SW 1271 (cell line): ENCODE results near the gene CHP1.
"Not testable (repeated sequence)": the region's sequence is repeated elsewhere in the genome, so short reads cannot be mapped to it uniquely, and the experiment has no call there.

Source experiments
- DNase-seq, 2 experiments: peaks; one replicate each; lab custom pipeline; 2025; lab: John Stamatoyannopoulos, UW

CHP1 gene

DNA sequence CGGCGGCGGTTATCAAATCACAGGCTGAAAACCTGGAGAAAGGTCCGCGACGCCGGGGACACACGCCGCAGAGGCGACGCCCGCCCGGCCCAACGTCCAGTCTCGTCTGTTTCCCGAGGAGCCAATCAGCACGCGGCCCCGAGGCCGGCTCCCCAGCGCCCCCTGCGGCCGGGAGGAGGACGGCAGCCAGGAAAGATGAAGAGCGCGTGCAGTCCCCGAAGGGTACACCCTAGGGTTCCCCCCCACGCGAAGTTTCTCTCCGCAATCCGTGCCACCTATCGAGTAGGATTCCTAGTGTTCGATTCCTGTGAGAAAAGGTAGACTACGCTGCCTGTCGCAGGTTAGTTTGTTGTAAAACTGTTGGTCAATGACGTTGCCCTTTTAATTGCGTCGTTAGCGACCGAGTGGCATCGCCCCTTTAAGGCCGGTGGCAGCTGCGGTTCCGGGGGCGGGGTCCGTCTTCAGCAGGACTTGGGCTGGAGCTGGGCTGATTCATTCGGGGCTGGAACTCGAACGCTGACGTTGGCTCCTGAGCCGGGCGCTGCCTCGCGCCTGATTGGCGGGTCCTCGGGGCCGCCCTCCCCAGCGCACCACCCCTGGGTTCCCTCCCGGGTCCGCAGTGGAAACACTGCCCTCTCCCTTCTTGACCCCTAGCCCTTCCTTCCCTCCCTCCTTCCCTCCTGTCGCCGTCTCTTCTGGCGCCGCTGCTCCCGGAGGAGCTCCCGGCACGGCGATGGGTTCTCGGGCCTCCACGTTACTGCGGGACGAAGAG, at the start of gene CHP1, which contains the start of gene EXD1:
CHP1 (plus strand) TSS at position 619 of the 772 bp plus-strand sequence; CDS start at position 734, 115 bp downstream.
EXD1 (minus strand) TSS at position 108 of the 772 bp plus-strand sequence. CDS start 4,182 bp downstream, outside the sequence.
- DNase-seq = peak; percentile 67 to 94

DNA sequence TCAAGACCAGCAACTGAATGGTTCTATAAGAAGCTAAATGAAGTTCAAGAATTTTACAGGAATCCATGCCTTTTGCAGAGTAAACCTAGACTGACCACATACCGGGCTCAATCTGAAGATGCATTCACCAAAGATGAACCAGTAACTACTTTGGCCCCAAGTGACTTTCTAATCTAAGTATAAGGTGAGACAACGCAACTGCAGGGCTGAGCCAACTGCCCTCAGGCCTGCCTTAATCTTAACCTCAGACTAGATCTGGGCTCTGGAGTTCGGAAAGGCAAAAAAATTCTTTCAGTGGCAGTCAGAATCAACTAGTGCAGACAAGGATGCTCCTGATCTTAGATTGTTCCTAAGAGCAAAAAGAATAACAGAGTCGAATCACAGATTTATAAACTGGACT, 48.8 kb upstream of the CHP1 start:
- no peak for DNase-seq

GRCh38 chr15:41183581-41183980, 47.5 kb upstream of the CHP1 start:
- no peak for DNase-seq

DNA sequence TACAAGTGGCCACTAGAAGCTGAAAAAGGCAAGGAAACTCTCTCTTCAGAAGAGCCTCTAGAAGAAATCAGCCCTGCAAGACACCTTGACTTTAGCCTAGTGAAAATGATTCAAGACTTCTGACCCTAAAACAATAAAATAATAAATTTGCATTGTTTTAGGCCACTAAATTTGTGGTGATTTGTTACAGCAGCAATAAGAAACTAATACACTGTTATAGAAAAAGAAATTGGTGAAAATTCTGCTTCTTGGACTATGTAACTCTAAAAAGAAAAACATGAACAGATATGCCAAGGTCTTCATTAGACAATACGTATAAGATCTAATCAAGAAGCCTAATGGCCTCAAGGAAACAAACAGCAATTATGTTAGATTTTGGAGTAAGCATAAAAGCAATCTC, 36.6 kb upstream of the CHP1 start:
- no peak for DNase-seq

GRCh38 chr15:41199470-41199869, 31.6 kb upstream of the CHP1 start:
- DNase-seq = no peak

- DNase-seq = no peak
Measured at GRCh38 chr15:41203395-41203794, 27.7 kb upstream of the CHP1 start.

- no peak for DNase-seq
Measured at GRCh38 chr15:41205315-41205714, 25.8 kb upstream of the CHP1 start.

- no peak for DNase-seq
Measured at GRCh38 chr15:41207687-41208448, 23.2 kb upstream of the CHP1 start.

- no peak for DNase-seq
Measured at GRCh38 chr15:41215708-41216107, 15.4 kb upstream of the CHP1 start.

DNA sequence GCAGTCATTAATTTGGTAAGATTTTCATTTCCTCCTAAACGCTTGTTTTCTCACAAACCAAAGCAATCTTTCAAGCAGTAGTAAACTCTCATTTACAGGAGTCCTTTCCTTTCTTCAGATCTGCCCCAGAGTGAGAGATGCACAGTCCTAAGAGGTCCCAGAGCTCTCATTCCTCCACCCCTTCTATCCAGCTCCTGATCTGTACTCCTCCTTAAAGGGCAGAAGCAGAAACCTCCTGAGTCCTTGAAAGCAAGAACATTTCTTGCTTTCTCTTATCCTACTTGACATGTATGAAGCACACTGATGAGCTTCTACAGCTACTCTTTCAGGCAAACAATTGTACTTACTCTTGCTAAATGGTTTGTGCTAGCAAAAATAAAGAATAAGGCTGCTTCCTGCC, 12.2 kb upstream of the CHP1 start:
- DNase-seq = no peak

GRCh38 chr15:41219381-41219780, 11.7 kb upstream of the CHP1 start:
- DNase-seq = no peak

GRCh38 chr15:41230345-41230649, 771 bp upstream of the CHP1 start:
- DNase-seq = no peak

DNA sequence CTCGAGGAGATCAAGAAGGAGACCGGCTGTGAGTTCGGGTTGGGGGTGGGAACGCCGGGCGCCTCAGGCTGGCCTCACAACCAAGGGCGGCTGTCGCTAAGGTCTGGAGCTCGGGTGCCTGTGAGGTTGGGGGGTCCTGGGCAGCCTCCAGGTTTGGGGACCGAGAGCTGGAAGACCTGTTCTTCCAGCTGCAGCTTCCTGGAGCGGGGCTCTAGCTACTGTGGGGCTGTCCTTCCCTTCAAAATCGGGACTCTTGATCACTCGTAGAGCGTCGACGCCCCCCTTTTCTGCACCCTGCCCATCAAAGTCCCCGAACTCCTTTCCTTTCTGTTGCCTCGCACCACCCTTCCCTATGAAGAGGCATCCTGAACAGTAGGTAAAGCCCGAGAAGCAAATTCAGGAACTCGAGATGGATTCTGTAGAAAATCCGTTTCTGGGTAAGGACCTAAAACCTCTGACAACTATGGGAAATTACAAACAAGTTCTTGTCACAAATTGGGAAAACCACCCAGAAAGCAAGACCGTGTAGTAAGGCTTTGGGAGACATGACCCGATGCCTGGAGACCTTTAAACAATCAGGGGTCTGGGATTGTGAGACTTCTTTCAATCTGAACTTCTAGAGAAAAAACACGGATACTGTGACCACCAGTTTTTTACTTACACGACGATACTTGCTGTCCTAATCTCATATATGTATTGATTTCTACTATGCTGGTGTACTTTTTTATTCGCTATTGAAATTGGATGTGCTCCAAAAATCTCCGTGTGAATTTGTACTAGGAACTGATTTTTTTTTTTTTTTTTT, 556 bp downstream of the CHP1 start:
- no peak for DNase-seq

DNA sequence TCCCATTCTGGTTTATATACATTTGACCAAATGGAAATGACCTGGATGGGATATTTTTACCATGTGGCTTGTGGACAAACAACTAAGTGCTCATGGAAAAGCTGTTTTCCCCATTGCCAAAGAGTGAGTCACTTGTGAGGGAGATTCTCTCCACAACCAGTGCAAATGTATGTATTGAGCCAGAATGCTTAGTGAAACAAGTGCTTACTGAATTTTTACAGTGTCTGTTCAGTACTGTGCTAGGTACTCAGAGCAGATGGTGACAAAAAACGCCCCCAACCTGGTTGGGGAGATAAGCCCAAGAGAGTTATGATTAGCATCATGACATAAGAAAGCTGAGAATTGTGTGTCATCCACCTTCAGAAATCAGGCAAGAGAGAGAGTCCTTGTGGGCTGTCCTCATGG, 2.3 kb downstream of the CHP1 start:
- DNase-seq = no peak

- DNase-seq = not testable (repeated sequence)
Measured at GRCh38 chr15:41235228-41235627, 4.2 kb downstream of the CHP1 start.

DNA sequence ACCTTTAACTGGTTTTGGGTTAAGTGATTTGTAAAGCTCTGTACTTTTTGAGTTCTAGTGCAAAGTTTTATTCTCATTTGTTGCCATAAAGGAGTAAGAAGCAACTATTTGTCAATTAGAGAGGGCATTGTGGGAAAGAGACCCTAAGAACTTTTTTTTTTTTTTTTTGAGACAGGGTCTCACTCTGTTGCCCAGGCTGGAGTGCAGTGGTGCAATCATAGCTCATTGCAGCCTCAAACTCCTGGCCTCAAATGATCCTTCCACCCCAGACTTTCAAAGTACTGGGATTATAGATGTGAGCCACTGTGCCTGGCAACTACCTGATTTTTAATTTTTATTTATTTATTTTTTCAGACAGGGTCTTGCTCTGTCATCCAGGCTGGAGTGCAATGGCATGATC, 4.9 kb downstream of the CHP1 start:
- no peak for DNase-seq

GRCh38 chr15:41238100-41238499, 7.0 kb downstream of the CHP1 start:
- no peak for DNase-seq

DNA sequence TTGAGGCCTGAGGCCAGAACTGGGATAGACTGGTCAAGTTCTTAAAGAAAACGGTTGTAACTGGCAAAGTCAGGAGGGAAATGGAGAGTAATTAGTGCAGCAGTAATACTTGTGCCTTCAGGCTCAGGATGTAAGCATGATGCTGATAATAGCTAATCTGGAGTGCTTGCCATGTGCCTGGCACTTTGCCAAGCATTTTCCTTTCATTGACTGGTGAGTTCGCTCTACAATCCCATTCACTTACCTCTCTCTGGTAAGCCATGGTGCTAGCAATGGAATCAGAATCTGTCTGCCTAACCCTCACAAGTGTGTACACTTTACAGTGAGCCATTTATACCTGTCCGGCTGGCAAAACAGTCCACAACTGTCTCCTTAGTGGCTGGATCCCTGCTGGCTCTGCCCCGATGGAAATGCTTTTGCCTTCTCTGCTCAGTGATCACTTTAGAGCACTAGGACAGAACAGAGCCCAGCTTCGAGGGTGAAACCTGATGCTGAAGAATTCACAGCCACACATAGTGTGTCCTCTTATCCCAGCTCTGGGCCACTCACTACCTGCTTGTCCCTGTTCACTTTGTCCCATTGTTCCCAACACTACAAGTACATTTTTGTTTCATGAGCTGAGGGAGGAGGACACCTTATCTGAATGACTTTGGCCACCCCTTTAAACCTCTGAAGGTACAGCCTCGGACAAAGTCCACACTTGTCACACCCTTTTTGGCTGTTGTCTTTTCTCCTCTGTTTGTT, 10.3 kb downstream of the CHP1 start:
- no peak for DNase-seq

GRCh38 chr15:41250745-41251144, 19.7 kb downstream of the CHP1 start:
- DNase-seq = not testable (repeated sequence)

- no peak for DNase-seq
Measured at GRCh38 chr15:41251411-41251810, 20.3 kb downstream of the CHP1 start.

- no peak for DNase-seq
Measured at GRCh38 chr15:41254560-41254959, 23.5 kb downstream of the CHP1 start.

DNA sequence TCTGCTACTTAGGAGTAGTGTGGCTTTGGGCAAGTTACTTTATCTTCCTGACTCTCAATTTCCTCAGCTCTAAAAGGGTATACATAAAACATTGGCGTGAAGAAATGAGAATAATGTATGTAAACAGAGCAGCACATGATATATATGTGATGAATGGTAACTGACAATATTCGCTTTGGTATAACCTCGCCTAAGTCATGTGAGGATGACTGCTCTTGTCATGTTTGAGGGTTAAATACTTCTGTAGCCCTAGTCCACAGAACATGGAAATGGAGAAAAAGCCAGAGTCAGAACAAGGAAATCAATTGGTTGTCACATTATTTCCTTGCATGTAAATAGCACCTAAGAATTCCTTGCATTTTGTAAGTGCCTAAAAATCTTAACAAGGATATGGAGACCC, 25.0 kb downstream of the CHP1 start:
- DNase-seq = no peak
